ENCODE data around the gene TUBA4B. TPM values are rescaled to one million over a fixed set of nuclear protein-coding genes. Genes with fewer than 3 reads are reported as not detected.
"Not testable (repeated sequence)": the region's sequence is repeated elsewhere in the genome, so short reads cannot be mapped to it uniquely, and the experiment has no call there.

The TUBA4B gene
- total and polyA plus RNA-seq, 4 experiments from 2014 or later: not detected

- peak overlapping the region; percentile 94 to 100 for H3K4me3 ChIP-seq (ENCODE audit: low read length in 2 of 2)
- H3K9me3 ChIP-seq (ENCODE audit: control insufficient read depth in 1 of 2, low read length in 2 of 2): no peaks in the 10 kb centered on the region
- peak overlapping the region; percentile 89 to 97 (median 95) for H3K27ac Mint-ChIP-seq
- H3K27me3 Mint-ChIP-seq: no peaks in the 10 kb centered on the region
- no peak for DNase-seq
- intact Hi-C loops (cut with micrococcal nuclease): loop anchor here (2.0 to 5.0 kb wide), 2 partner anchors 137 to 854 kb away; partner anchors contain the start of gene CTDSP1
- H3K36me3 ChIP-seq (ENCODE audit: insufficient read depth, low read length): peaks cover 22% of the 10 kb centered on the region
- H3K9me3 Mint-ChIP-seq: peaks cover 0 to 4% (median 0%) of the 10 kb centered on the region in 8 donors
- ChIA-PET CTCF (ENCODE audit: partially characterized antibody) (interaction anchor here (2.1 to 12.8 kb wide), 5 partner anchors 21 to 76 kb away, joined by 10 to 150 read pairs (median 25); partner anchors contain the start of genes ANKZF1, ATG9A, CNPPD1 and DNAJB2), POLR2A (ENCODE audit: partially characterized antibody) (interaction anchor here (0.9 to 12.0 kb wide), 12 partner anchors 11 to 136 kb away, joined by 3 to 684 read pairs (median 44); partner anchors contain the start of genes ABCB6, ANKZF1, ATG9A and CNPPD1)
- H3K36me3 Mint-ChIP-seq: peaks cover 45 to 65% of the 10 kb centered on the region in 2 donors
- H3K4me3 Mint-ChIP-seq: peak overlapping the region; percentile 85 to 99 (median 94)
- peak overlapping the region; percentile 87 for H3K27ac ChIP-seq (ENCODE audit: low read depth, low read length)
- peaks cover 51 to 84% (median 66%) of the 10 kb centered on the region in 4 donors for H3K4me1 Mint-ChIP-seq
- H3K4me1 ChIP-seq (ENCODE audit: insufficient read depth, low read length): peaks cover 65% of the 10 kb centered on the region
- H3K27me3 ChIP-seq (ENCODE audit: insufficient read depth, low read length): no peaks in the 10 kb centered on the region
Observed at GRCh38 chr2:219251656-219252055, 1.4 kb upstream of the TUBA4B start.

GRCh38 chr2:219252084-219252483, 959 bp upstream of the TUBA4B start:
- H3K27ac ChIP-seq (ENCODE audit: low read depth, low read length): peak overlapping the region; percentile 87
- peaks cover 48 to 79% (median 62%) of the 10 kb centered on the region in 4 donors for H3K4me1 Mint-ChIP-seq
- DNase-seq: peak in 2 of 5 donors; percentile 19 to 70
- peak overlapping the region; percentile 92 to 97 (median 96) for H3K27ac Mint-ChIP-seq
- no peaks in the 10 kb centered on the region for H3K9me3 ChIP-seq (ENCODE audit: control insufficient read depth in 1 of 2, low read length in 2 of 2)
- H3K4me1 ChIP-seq (ENCODE audit: insufficient read depth, low read length): peaks cover 61% of the 10 kb centered on the region
- peaks cover 0 to 4% (median 0%) of the 10 kb centered on the region in 8 donors for H3K9me3 Mint-ChIP-seq
- ChIA-PET CTCF (ENCODE audit: partially characterized antibody) (interaction anchor here (1.1 to 12.8 kb wide), 6 partner anchors 22 to 76 kb away, joined by 3 to 150 read pairs (median 22); partner anchors contain the start of genes ABCB6, ANKZF1, ATG9A and CNPPD1), POLR2A (ENCODE audit: partially characterized antibody) (interaction anchor here (0.9 to 12.0 kb wide), 16 partner anchors 10 to 367 kb away, joined by 3 to 684 read pairs (median 13); partner anchors contain the start of genes ABCB6, ANKZF1, ATG9A and CNPPD1)
- peaks cover 22% of the 10 kb centered on the region for H3K36me3 ChIP-seq (ENCODE audit: insufficient read depth, low read length)
- intact Hi-C loops (cut with micrococcal nuclease): loop anchor here (2.0 to 5.0 kb wide), 2 partner anchors 137 to 855 kb away; partner anchors contain the start of gene CTDSP1
- H3K27me3 ChIP-seq (ENCODE audit: insufficient read depth, low read length): no peaks in the 10 kb centered on the region
- peak overlapping the region; percentile 94 to 100 for H3K4me3 ChIP-seq (ENCODE audit: low read length in 2 of 2)
- H3K27me3 Mint-ChIP-seq: no peaks in the 10 kb centered on the region
- peaks cover 45 to 65% of the 10 kb centered on the region in 2 donors for H3K36me3 Mint-ChIP-seq
- H3K4me3 Mint-ChIP-seq: peak overlapping the region; percentile 85 to 99 (median 94)

GRCh38 chr2:219252570-219252899, 508 bp upstream of the TUBA4B start:
- peak overlapping the region; percentile 85 to 99 (median 94) for H3K4me3 Mint-ChIP-seq
- peak overlapping the region; percentile 87 for H3K27ac ChIP-seq (ENCODE audit: low read depth, low read length)
- peaks cover 22% of the 10 kb centered on the region for H3K36me3 ChIP-seq (ENCODE audit: insufficient read depth, low read length)
- H3K4me3 ChIP-seq (ENCODE audit: low read length in 2 of 2): peak overlapping the region; percentile 94 to 100
- H3K4me1 ChIP-seq (ENCODE audit: insufficient read depth, low read length): peaks cover 56% of the 10 kb centered on the region
- POLR2A ChIA-PET (ENCODE audit: partially characterized antibody): interaction anchor here (0.6 to 12.0 kb wide), 17 partner anchors 7 to 367 kb away, joined by 3 to 684 read pairs (median 19); partner anchors contain the start of genes ABCB6, ANKZF1, ATG9A and CNPPD1
- intact Hi-C loops (cut with micrococcal nuclease): loop anchor here (2.0 to 5.0 kb wide), 2 partner anchors 136 to 855 kb away; partner anchors contain the start of gene CTDSP1
- H3K9me3 Mint-ChIP-seq: peaks cover 0 to 4% (median 0%) of the 10 kb centered on the region in 8 donors
- H3K4me1 Mint-ChIP-seq: peaks cover 45 to 75% (median 58%) of the 10 kb centered on the region in 4 donors
- H3K27me3 Mint-ChIP-seq: no peaks in the 10 kb centered on the region
- H3K9me3 ChIP-seq (ENCODE audit: control insufficient read depth in 1 of 2, low read length in 2 of 2): no peaks in the 10 kb centered on the region
- H3K27me3 ChIP-seq (ENCODE audit: insufficient read depth, low read length): no peaks in the 10 kb centered on the region
- no peak for DNase-seq
- CTCF ChIA-PET (ENCODE audit: partially characterized antibody): interaction anchor here (1.1 to 12.8 kb wide), 8 partner anchors 8 to 76 kb away, joined by 3 to 150 read pairs (median 14); partner anchors contain the start of genes ABCB6, ANKZF1, ATG9A and CNPPD1
- H3K36me3 Mint-ChIP-seq: peaks cover 45 to 65% of the 10 kb centered on the region in 2 donors
- H3K27ac Mint-ChIP-seq: peak overlapping the region; percentile 92 to 97 (median 96)

GRCh38 chr2:219253753-219254589, 928 bp downstream of the TUBA4B start, which contains the start of gene TUBA4A:
Gene TUBA4A, minus strand, starts transcription at chr2:219253918. Its CDS starts 60 bp downstream, at chr2:219253858.
- H3K4me3 Mint-ChIP-seq: peak within 1 kb of the TSS; percentile 85 to 99 (median 94)
- peaks cover 22% of the 10 kb centered on the region for H3K36me3 ChIP-seq (ENCODE audit: insufficient read depth, low read length)
- peak within 1 kb of the TSS; percentile 92 to 98 (median 97) for H3K27ac Mint-ChIP-seq
- POLR2A ChIA-PET (ENCODE audit: partially characterized antibody): interaction anchor here (1.0 to 12.0 kb wide), 22 partner anchors 9 to 857 kb away, joined by 3 to 684 read pairs (median 12); partner anchors contain the start of genes ABCB6, ANKZF1, ATG9A and CNPPD1
- H3K9me3 Mint-ChIP-seq: peaks cover 0 to 4% (median 0%) of the 10 kb centered on the region in 8 donors
- H3K27me3 ChIP-seq (ENCODE audit: insufficient read depth, low read length): no peaks in the 10 kb centered on the region
- CTCF ChIA-PET (ENCODE audit: partially characterized antibody): interaction anchor here (0.6 to 12.8 kb wide), 18 partner anchors 8 to 134 kb away, joined by 3 to 150 read pairs (median 5); partner anchors contain the start of genes ANKZF1, ATG9A, CNPPD1 and DNAJB2
- peaks cover 34 to 53% of the 10 kb centered on the region in 2 donors for H3K36me3 Mint-ChIP-seq
- no peaks in the 10 kb centered on the region for H3K27me3 Mint-ChIP-seq
- H3K27ac ChIP-seq (ENCODE audit: low read depth, low read length): peak within 1 kb of the TSS; percentile 87
- intact Hi-C loops (cut with micrococcal nuclease): loop anchor here (1.0 to 5.0 kb wide), 10 partner anchors 9 to 857 kb away; partner anchors contain the start of genes ANKZF1, ATG9A, CTDSP1 and DNAJB2
- H3K9me3 ChIP-seq (ENCODE audit: control insufficient read depth in 1 of 2, low read length in 2 of 2): no peaks in the 10 kb centered on the region
- DNase-seq: peak; percentile 89 to 90 (median 90)
- H3K4me1 Mint-ChIP-seq: peaks cover 34 to 60% (median 45%) of the 10 kb centered on the region in 4 donors
- peak within 1 kb of the TSS; percentile 94 to 100 for H3K4me3 ChIP-seq (ENCODE audit: low read length in 2 of 2)
- peaks cover 42% of the 10 kb centered on the region for H3K4me1 ChIP-seq (ENCODE audit: insufficient read depth, low read length)

GRCh38 chr2:219254590-219255201, 1.7 kb downstream of the TUBA4B start:
- H3K27ac Mint-ChIP-seq: peak overlapping the region; percentile 90 to 98 (median 96)
- peak; percentile 68 to 80 (median 71) for DNase-seq
- ChIA-PET CTCF (ENCODE audit: partially characterized antibody) (interaction anchor here (0.6 to 12.8 kb wide), 19 partner anchors 9 to 378 kb away, joined by 3 to 150 read pairs (median 5); partner anchors contain the start of genes ANKZF1, ATG9A, CNPPD1 and DNAJB2), POLR2A (ENCODE audit: partially characterized antibody) (interaction anchor here (0.8 to 12.0 kb wide), 22 partner anchors 8 to 858 kb away, joined by 3 to 684 read pairs (median 12); partner anchors contain the start of genes ABCB6, ANKZF1, ATG9A and CNPPD1)
- Histone ChIP-seq H3K27me3 (ENCODE audit: insufficient read depth, low read length) (no peaks in the 10 kb centered on the region), H3K36me3 (ENCODE audit: insufficient read depth, low read length) (peaks cover 22% of the 10 kb centered on the region), H3K4me3 (ENCODE audit: low read length in 2 of 2) (peak overlapping the region; percentile 94 to 100), H3K4me1 (ENCODE audit: insufficient read depth, low read length) (peaks cover 35% of the 10 kb centered on the region), H3K27ac (ENCODE audit: low read depth, low read length) (peak overlapping the region; percentile 87), H3K9me3 (ENCODE audit: control insufficient read depth in 1 of 2, low read length in 2 of 2) (no peaks in the 10 kb centered on the region)
- H3K27me3 Mint-ChIP-seq: peaks cover under 1% of the 10 kb centered on the region in 2 donors
- intact Hi-C loops (cut with micrococcal nuclease): loop anchor here (5.0 kb wide), 1 partner anchor 857 kb away; the partner anchor contains the start of gene CTDSP1
- H3K9me3 Mint-ChIP-seq: peaks cover 0 to 4% (median 0%) of the 10 kb centered on the region in 8 donors
- H3K4me3 Mint-ChIP-seq: peak overlapping the region; percentile 84 to 98 (median 90)
- peaks cover 28 to 53% (median 40%) of the 10 kb centered on the region in 4 donors for H3K4me1 Mint-ChIP-seq
- H3K36me3 Mint-ChIP-seq: peaks cover 27 to 46% of the 10 kb centered on the region in 2 donors

GRCh38 chr2:219258942-219259341, 5.9 kb downstream of the TUBA4B start:
- H3K9me3 ChIP-seq (ENCODE audit: control insufficient read depth in 1 of 2, low read length in 2 of 2); H3K36me3 ChIP-seq (ENCODE audit: insufficient read depth, low read length); intact Hi-C loops (cut with micrococcal nuclease); H3K36me3 Mint-ChIP-seq; H3K4me3 ChIP-seq (ENCODE audit: low read length in 2 of 2); H3K9me3 Mint-ChIP-seq; DNase-seq; H3K27me3 Mint-ChIP-seq; H3K27me3 ChIP-seq (ENCODE audit: insufficient read depth, low read length); H3K27ac ChIP-seq (ENCODE audit: low read depth, low read length); H3K27ac Mint-ChIP-seq; H3K4me3 Mint-ChIP-seq; H3K4me1 ChIP-seq (ENCODE audit: insufficient read depth, low read length): not testable (repeated sequence)
- ChIA-PET CTCF (ENCODE audit: partially characterized antibody) (interaction anchor here (1.1 to 3.3 kb wide), 5 partner anchors 10 to 83 kb away, joined by 3 to 31 read pairs (median 7); partner anchors contain the start of gene DNAJB2), POLR2A (ENCODE audit: partially characterized antibody) (interaction anchor here (1.2 to 2.2 kb wide), 4 partner anchors 9 to 83 kb away, joined by 3 to 11 read pairs (median 6); partner anchors contain the start of genes ANKZF1, ATG9A, CNPPD1 and DNAJB2)
- H3K4me1 Mint-ChIP-seq: peaks cover 8 to 18% (median 12%) of the 10 kb centered on the region in 4 donors
